HG03342 (cell line): ENCODE results near the gene CERS4.
"Not testable (repeated sequence)": the region's sequence is repeated elsewhere in the genome, so short reads cannot be mapped to it uniquely, and the experiment has no call there.

Experiments
- ATAC-seq: cut with Tn5 transposase; IDR thresholded peaks from one replicate; pipeline ENCODE4 v1.9.1; 2021; ENCODE audit warnings: mild to moderate bottlenecking, moderate library complexity; ENCODE audit not compliant: unreplicated experiment

Gene CERS4

GRCh38 chr19:8209462-8210378 lies 550 bp downstream of the CERS4 start:
- peak; percentile 52 for ATAC-seq

GRCh38 chr19:8210421-8211101 lies 1.4 kb downstream of the CERS4 start:
- no peak for ATAC-seq

- no peak for ATAC-seq
These were observed 3.0 kb downstream of the CERS4 start for GRCh38 chr19:8212212-8212611.

- ATAC-seq, result no peak
These were observed 3.7 kb downstream of the CERS4 start for GRCh38 chr19:8212916-8213315.

GRCh38 chr19:8213827-8214672 lies 4.9 kb downstream of the CERS4 start:
- ATAC-seq, result no peak

GRCh38 chr19:8214802-8215201 lies 5.6 kb downstream of the CERS4 start:
- no peak for ATAC-seq

- no peak for ATAC-seq
These were observed 6.6 kb downstream of the CERS4 start for GRCh38 chr19:8215783-8216182.

GRCh38 chr19:8216357-8216756 lies 7.2 kb downstream of the CERS4 start:
- no peak for ATAC-seq

GRCh38 chr19:8218127-8218526 lies 9.0 kb downstream of the CERS4 start:
- not testable (repeated sequence) for ATAC-seq

GRCh38 chr19:8220481-8220880 lies 11.3 kb downstream of the CERS4 start:
- ATAC-seq, result no peak

GRCh38 chr19:8221161-8221560 lies 12.0 kb downstream of the CERS4 start:
- ATAC-seq, result no peak

- ATAC-seq, result not testable (repeated sequence)
These were observed 14.3 kb downstream of the CERS4 start for GRCh38 chr19:8223442-8223841.

- no peak for ATAC-seq
These were observed 15.4 kb downstream of the CERS4 start for GRCh38 chr19:8224394-8225145.

- ATAC-seq, result no peak
These were observed 22.0 kb downstream of the CERS4 start for GRCh38 chr19:8231073-8231604.

GRCh38 chr19:8233370-8233769 lies 24.2 kb downstream of the CERS4 start:
- ATAC-seq, result no peak

GRCh38 chr19:8237026-8237425 lies 27.9 kb downstream of the CERS4 start:
- ATAC-seq, result no peak

- no peak for ATAC-seq
These were observed 29.1 kb downstream of the CERS4 start for GRCh38 chr19:8238251-8238650.

GRCh38 chr19:8239528-8240273 lies 30.5 kb downstream of the CERS4 start:
- ATAC-seq, result no peak
